Astrocyte (in vitro differentiated cells and primary cell): ENCODE results near the gene CD19. TPM values are rescaled to one million over a fixed set of nuclear protein-coding genes. Genes with fewer than 3 reads are reported as not detected.

Experiments
- DNase-seq: peaks from one replicate; pipeline ENCODE4 v3.0.0-alpha.2; 2010; ENCODE audit warnings: low read depth
- FAIRE-seq: peaks from 2 replicates; lab custom pipeline; 2011; peaks lifted over from hg19 to GRCh38; lab: Jason Lieb, UNC
- H2AFZ ChIP-seq: 2 replicates; pipeline ENCODE4 v1.6.0; 2012; ENCODE audit warnings: low read depth, low read length, inconsistent platforms
- H3K27ac ChIP-seq: 2 replicates; pipeline ENCODE4 v1.5.1; 2011; ENCODE audit warnings: low read depth, low read length, inconsistent platforms
- H3K27me3 ChIP-seq: 2 replicates; pipeline ENCODE4 v1.6.0; 2011; ENCODE audit warnings: low read length, inconsistent platforms; ENCODE audit not compliant: insufficient read depth
- H3K36me3 ChIP-seq: 2 replicates; pipeline ENCODE4 v1.5.1; 2011; ENCODE audit warnings: low read length, inconsistent platforms; ENCODE audit not compliant: insufficient read depth
- H3K4me1 ChIP-seq: 2 replicates; pipeline ENCODE4 v1.5.1; 2011; ENCODE audit warnings: low read length, inconsistent platforms; ENCODE audit not compliant: insufficient read depth
- H3K4me2 ChIP-seq: 2 replicates; pipeline ENCODE4 v1.6.0; 2012; ENCODE audit warnings: low read length, inconsistent platforms
- H3K4me3 ChIP-seq: 2 replicates; pipeline ENCODE4 v1.5.1; 2011; ENCODE audit warnings: low read depth, mild to moderate bottlenecking, low read length, inconsistent platforms; ENCODE audit not compliant: insufficient read depth
- H3K79me2 ChIP-seq: 2 replicates; pipeline ENCODE4 v1.6.0; 2012; ENCODE audit warnings: mild to moderate bottlenecking, low read length, inconsistent platforms; ENCODE audit not compliant: insufficient read depth
- H3K9ac ChIP-seq: 2 replicates; pipeline ENCODE4 v1.6.0; 2012; ENCODE audit warnings: mild to moderate bottlenecking, low read length, inconsistent platforms
- H3K9me3 ChIP-seq: 2 replicates; pipeline ENCODE4 v1.5.1; 2012; ENCODE audit warnings: low read depth, mild to moderate bottlenecking, low read length, inconsistent platforms; ENCODE audit not compliant: insufficient read depth
- H4K20me1 ChIP-seq: 2 replicates; pipeline ENCODE4 v1.6.0; 2012; ENCODE audit warnings: low read length, inconsistent platforms; ENCODE audit not compliant: insufficient read depth
- H3K27ac Mint-ChIP-seq: one replicate; pipeline ENCODE4 v1.8.0; 2021; ENCODE audit warnings: mild to moderate bottlenecking, mixed read lengths; ENCODE audit not compliant: unreplicated experiment
- H3K27me3 Mint-ChIP-seq: one replicate; pipeline ENCODE4 v1.8.0; 2021; ENCODE audit warnings: low read depth, mixed read lengths; ENCODE audit not compliant: unreplicated experiment
- H3K36me3 Mint-ChIP-seq: one replicate; pipeline ENCODE4 v1.8.0; 2021; ENCODE audit warnings: low read depth, mixed read lengths; ENCODE audit not compliant: unreplicated experiment
- H3K4me1 Mint-ChIP-seq: one replicate; pipeline ENCODE4 v1.8.0; 2021; ENCODE audit warnings: low read depth, mixed read lengths; ENCODE audit not compliant: unreplicated experiment
- H3K4me3 Mint-ChIP-seq: one replicate; pipeline ENCODE4 v1.8.0; 2021; ENCODE audit warnings: mild to moderate bottlenecking, moderate library complexity, mixed read lengths; ENCODE audit not compliant: unreplicated experiment
- H3K9me3 Mint-ChIP-seq: one replicate; pipeline ENCODE4 v1.8.0; 2021; ENCODE audit warnings: mild to moderate bottlenecking, mixed read lengths; ENCODE audit not compliant: unreplicated experiment
- CTCF ChIP-seq: IDR thresholded peaks from 2 replicates; pipeline ENCODE4 v1.5.1; 2011; ENCODE audit warnings: low read depth, mild to moderate bottlenecking, inconsistent platforms, low read length, moderate library complexity; ENCODE audit not compliant: insufficient read depth
- EZH2 ChIP-seq: IDR thresholded peaks from 2 replicates; pipeline ENCODE4 v1.6.1; 2012; ENCODE audit warnings: mild to moderate bottlenecking, low read length, inconsistent platforms; ENCODE audit not compliant: insufficient read depth
- total RNA-seq: library from RNA; stranded (reverse); gene quantifications from 2 replicates; pipeline ENCODE4 v1.2.1, GENCODE V29; 2021

CD19 gene
- total RNA-seq, 1 donor from 2014 or later, result not detected

- H3K36me3 ChIP-seq, result no peaks in the 10 kb centered on the region
- Mint-ChIP-seq H3K9me3 (no peaks in the 10 kb centered on the region), H3K36me3 (peaks cover 4% of the 10 kb centered on the region), H3K4me3 (no peak overlapping the region), H3K4me1 (no peaks in the 10 kb centered on the region), H3K27me3 (peaks cover 2% of the 10 kb centered on the region), H3K27ac (no peak overlapping the region)
- H2AFZ ChIP-seq, result no peak overlapping the region
- no peaks in the 10 kb centered on the region for H3K27me3 ChIP-seq
- H3K4me2 ChIP-seq, result no peak overlapping the region
- no peaks in the 10 kb centered on the region for H4K20me1 ChIP-seq
- H3K79me2 ChIP-seq, result no peaks in the 10 kb centered on the region
- no peak for TF ChIP-seq EZH2
- TF ChIP-seq CTCF, result no peak
- no peaks in the 10 kb centered on the region for H3K4me1 ChIP-seq
- no peaks in the 10 kb centered on the region for H3K9me3 ChIP-seq
- FAIRE-seq (no peak), DNase-seq (no peak)
- no peak overlapping the region for H3K9ac ChIP-seq
- H3K4me3 ChIP-seq, result no peak overlapping the region
- no peak overlapping the region for H3K27ac ChIP-seq
Observed at GRCh38 chr16:28891964-28892890, 39.5 kb upstream of the CD19 start.

- H3K27ac ChIP-seq, result no peak overlapping the region
- FAIRE-seq (no peak), DNase-seq (no peak)
- H3K36me3 ChIP-seq, result no peaks in the 10 kb centered on the region
- no peak overlapping the region for H3K4me3 ChIP-seq
- H3K9me3 ChIP-seq, result no peaks in the 10 kb centered on the region
- no peaks in the 10 kb centered on the region for H3K4me1 ChIP-seq
- no peak overlapping the region for H3K9ac ChIP-seq
- Mint-ChIP-seq H3K9me3 (no peaks in the 10 kb centered on the region), H3K36me3 (peaks cover 3% of the 10 kb centered on the region), H3K4me3 (peak overlapping the region; percentile 76), H3K4me1 (peaks cover 5% of the 10 kb centered on the region), H3K27ac (no peak overlapping the region), H3K27me3 (peaks cover 2% of the 10 kb centered on the region)
- no peaks in the 10 kb centered on the region for H4K20me1 ChIP-seq
- H3K79me2 ChIP-seq, result no peaks in the 10 kb centered on the region
- no peak overlapping the region for H2AFZ ChIP-seq
- TF ChIP-seq CTCF (no peak), EZH2 (no peak)
- H3K4me2 ChIP-seq, result no peak overlapping the region
- no peaks in the 10 kb centered on the region for H3K27me3 ChIP-seq
Observed at GRCh38 chr16:28893291-28893690, 38.5 kb upstream of the CD19 start.

GRCh38 chr16:28895609-28896008 is 36.2 kb upstream of the CD19 start:
- Histone ChIP-seq H2AFZ (no peak overlapping the region), H3K79me2 (no peaks in the 10 kb centered on the region), H3K36me3 (no peaks in the 10 kb centered on the region), H4K20me1 (no peaks in the 10 kb centered on the region), H3K27me3 (no peaks in the 10 kb centered on the region), H3K9me3 (no peaks in the 10 kb centered on the region), H3K4me3 (no peak overlapping the region), H3K27ac (no peak overlapping the region), H3K4me2 (no peak overlapping the region), H3K9ac (no peak overlapping the region), H3K4me1 (no peaks in the 10 kb centered on the region)
- peaks cover 2% of the 10 kb centered on the region for H3K27me3 Mint-ChIP-seq
- no peak for DNase-seq
- H3K36me3 Mint-ChIP-seq, result peaks cover 6% of the 10 kb centered on the region
- TF ChIP-seq CTCF, result no peak
- no peak for TF ChIP-seq EZH2
- no peak overlapping the region for H3K27ac Mint-ChIP-seq
- FAIRE-seq, result no peak
- H3K4me3 Mint-ChIP-seq, result no peak overlapping the region
- peaks cover 8% of the 10 kb centered on the region for H3K4me1 Mint-ChIP-seq
- no peaks in the 10 kb centered on the region for H3K9me3 Mint-ChIP-seq
